ENCODE results near the gene FOXD1. TPM values are rescaled to one million over a fixed set of nuclear protein-coding genes. Genes with fewer than 3 reads are reported as not detected.
A peak's percentile ranks its signal among the peaks of the same experiment; 100 is the strongest.

FOXD1 gene
- total RNA-seq, 2 donors from 2014 or later: 0.17 to 0.24 TPM

GRCh38 chr5:73451224-73452130 is 2.9 kb upstream of the FOXD1 start:
- H3K4me3 ChIP-seq: no peak overlapping the region
- H3K4me1 ChIP-seq: peaks cover 5% of the 10 kb centered on the region
- no peak overlapping the region for H3K27ac ChIP-seq
- no peaks in the 10 kb centered on the region for H3K36me3 ChIP-seq
- DNase-seq: peak; percentile 71
- H3K9ac ChIP-seq (ENCODE audit: low read depth in 2 of 2, low read length in 2 of 2): no peak overlapping the region
- peaks cover 71% of the 10 kb centered on the region for H3K27me3 ChIP-seq
- intact Hi-C loops (cut with DNase I): loop anchor here (5.0 kb wide), 4 partner anchors 86 to 369 kb away; no protein-coding TSS in a partner anchor
- TF ChIP-seq CTCF (IDR thresholded peaks at IDR 0.05): peak; percentile 89
- H3K9me3 ChIP-seq: no peaks in the 10 kb centered on the region

- no peak overlapping the region for H3K9ac ChIP-seq (ENCODE audit: low read depth in 2 of 2, low read length in 2 of 2)
- H3K36me3 ChIP-seq: no peaks in the 10 kb centered on the region
- no peak for DNase-seq
- no peak for TF ChIP-seq CTCF (IDR thresholded peaks at IDR 0.05)
- H3K27ac ChIP-seq: no peak overlapping the region
- H3K27me3 ChIP-seq: peaks cover 78% of the 10 kb centered on the region
- H3K4me1 ChIP-seq: peaks cover 5% of the 10 kb centered on the region
- no peaks in the 10 kb centered on the region for H3K9me3 ChIP-seq
- intact Hi-C loops (cut with DNase I): loop anchor here (5.0 kb wide), 4 partner anchors 87 to 368 kb away; no protein-coding TSS in a partner anchor
- no peak overlapping the region for H3K4me3 ChIP-seq
Measured at GRCh38 chr5:73450672-73451223, 2.2 kb upstream of the FOXD1 start.

GRCh38 chr5:73450137-73450536 is 1.6 kb upstream of the FOXD1 start:
- no peaks in the 10 kb centered on the region for H3K9me3 ChIP-seq
- intact Hi-C loops (cut with DNase I): loop anchor here (5.0 kb wide), 4 partner anchors 87 to 368 kb away; no protein-coding TSS in a partner anchor
- no peak overlapping the region for H3K4me3 ChIP-seq
- no peak for DNase-seq
- H3K36me3 ChIP-seq: no peaks in the 10 kb centered on the region
- no peak for TF ChIP-seq CTCF (IDR thresholded peaks at IDR 0.05)
- no peak overlapping the region for H3K27ac ChIP-seq
- H3K27me3 ChIP-seq: peaks cover 81% of the 10 kb centered on the region
- peaks cover 5% of the 10 kb centered on the region for H3K4me1 ChIP-seq
- H3K9ac ChIP-seq (ENCODE audit: low read depth in 2 of 2, low read length in 2 of 2): no peak overlapping the region

- TF ChIP-seq CTCF (IDR thresholded peaks at IDR 0.05): no peak
- Histone ChIP-seq H3K36me3 (no peaks in the 10 kb centered on the region), H3K4me1 (peaks cover 5% of the 10 kb centered on the region), H3K4me3 (peak overlapping the region; percentile 39), H3K27me3 (peaks cover 85% of the 10 kb centered on the region), H3K9ac (ENCODE audit: low read depth in 2 of 2, low read length in 2 of 2) (no peak overlapping the region), H3K27ac (no peak overlapping the region), H3K9me3 (no peaks in the 10 kb centered on the region)
- DNase-seq: peak; percentile 38
- intact Hi-C loops (cut with DNase I): no loop called here
Measured at GRCh38 chr5:73447530-73448462, 781 bp downstream of the FOXD1 start.
